Memory B cell (primary cell): ENCODE data around the gene LRP10.
"Not testable (repeated sequence)": the region's sequence is repeated elsewhere in the genome, so short reads cannot be mapped to it uniquely, and the experiment has no call there.

Experiments used
- ATAC-seq: fragments of 150-1000 bp; cut with Tn5 transposase; 2 replicates; pipeline ENCODE4 v1.10.0; 2021; ENCODE audit warnings: low read depth, mild to moderate bottlenecking, moderate library complexity
- DNase-seq, 2 donors: peaks; one replicate each; pipeline ENCODE4 v3.0.0; 2022; ENCODE audit warnings: low spot score in 2 of 2
- H3K27ac Mint-ChIP-seq: one replicate; pipeline ENCODE4 v1.8.0; 2022; ENCODE audit warnings: mild to moderate bottlenecking, moderate library complexity, mixed read lengths
- H3K27me3 Mint-ChIP-seq: one replicate; pipeline ENCODE4 v1.8.0; 2022; ENCODE audit warnings: mixed read lengths
- H3K36me3 Mint-ChIP-seq: one replicate; pipeline ENCODE4 v1.8.0; 2022; ENCODE audit warnings: mild to moderate bottlenecking, mixed read lengths
- H3K4me1 Mint-ChIP-seq: one replicate; pipeline ENCODE4 v1.8.0; 2022; ENCODE audit warnings: mixed read lengths
- H3K4me3 Mint-ChIP-seq: one replicate; pipeline ENCODE4 v1.8.0; 2022; ENCODE audit warnings: mild to moderate bottlenecking, moderate library complexity, mixed read lengths
- H3K9me3 Mint-ChIP-seq: one replicate; pipeline ENCODE4 v1.8.0; 2022; ENCODE audit warnings: mixed read lengths

The LRP10 gene

DNA sequence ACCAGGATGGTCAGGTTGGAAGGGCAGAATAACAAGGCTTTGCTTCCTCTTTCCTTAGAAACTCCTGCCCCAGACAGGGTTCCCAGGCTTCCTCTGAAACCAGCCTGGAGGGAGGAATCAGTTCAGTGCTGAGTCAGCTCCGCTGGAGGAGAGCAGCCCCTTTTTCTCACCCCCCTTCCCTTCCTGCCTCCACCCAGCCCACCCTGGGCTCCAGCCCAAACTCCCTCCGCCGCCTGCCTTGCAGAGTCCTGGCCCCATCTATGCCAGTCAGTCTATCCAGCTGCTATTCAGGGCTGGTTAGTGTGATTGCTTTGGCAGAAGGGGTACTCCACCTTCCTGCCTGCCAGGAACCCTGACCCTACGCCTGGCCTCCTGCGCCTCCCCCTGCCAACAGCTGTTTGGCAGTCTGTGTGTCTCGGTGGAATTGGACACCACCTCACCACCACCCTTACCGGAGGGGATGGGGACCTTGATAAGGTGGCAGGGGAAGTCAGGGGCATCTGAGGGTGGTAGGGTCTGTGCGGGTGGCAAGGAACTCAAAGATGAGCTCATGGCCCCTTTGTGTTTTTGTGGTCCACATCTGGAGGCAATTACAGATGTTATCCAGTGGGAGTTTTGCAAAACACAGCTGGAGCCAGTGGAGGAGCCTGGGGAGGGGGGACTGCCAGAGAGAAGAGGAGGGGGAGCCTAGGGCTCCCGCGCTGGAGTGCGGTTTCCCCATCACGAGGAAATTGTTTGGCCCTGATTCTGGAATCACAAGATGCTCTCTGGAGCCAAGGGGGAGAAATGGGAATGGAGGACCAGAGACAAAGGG lies 23.0 kb upstream of the LRP10 start:
- Mint-ChIP-seq H3K4me1 (peaks cover 7% of the 10 kb centered on the region), H3K27me3 (peaks cover 15% of the 10 kb centered on the region), H3K4me3 (no peak overlapping the region), H3K27ac (no peak overlapping the region), H3K9me3 (no peaks in the 10 kb centered on the region), H3K36me3 (no peaks in the 10 kb centered on the region)
- DNase-seq, result no peak
- ATAC-seq, result no peak

GRCh38 chr14:22849212-22849819 lies 22.2 kb upstream of the LRP10 start:
- no peak overlapping the region for H3K27ac Mint-ChIP-seq
- peaks cover 7% of the 10 kb centered on the region for H3K4me1 Mint-ChIP-seq
- H3K4me3 Mint-ChIP-seq, result no peak overlapping the region
- DNase-seq (no peak), ATAC-seq (no peak)
- H3K27me3 Mint-ChIP-seq, result peaks cover 15% of the 10 kb centered on the region
- no peaks in the 10 kb centered on the region for H3K36me3 Mint-ChIP-seq
- no peaks in the 10 kb centered on the region for H3K9me3 Mint-ChIP-seq

DNA sequence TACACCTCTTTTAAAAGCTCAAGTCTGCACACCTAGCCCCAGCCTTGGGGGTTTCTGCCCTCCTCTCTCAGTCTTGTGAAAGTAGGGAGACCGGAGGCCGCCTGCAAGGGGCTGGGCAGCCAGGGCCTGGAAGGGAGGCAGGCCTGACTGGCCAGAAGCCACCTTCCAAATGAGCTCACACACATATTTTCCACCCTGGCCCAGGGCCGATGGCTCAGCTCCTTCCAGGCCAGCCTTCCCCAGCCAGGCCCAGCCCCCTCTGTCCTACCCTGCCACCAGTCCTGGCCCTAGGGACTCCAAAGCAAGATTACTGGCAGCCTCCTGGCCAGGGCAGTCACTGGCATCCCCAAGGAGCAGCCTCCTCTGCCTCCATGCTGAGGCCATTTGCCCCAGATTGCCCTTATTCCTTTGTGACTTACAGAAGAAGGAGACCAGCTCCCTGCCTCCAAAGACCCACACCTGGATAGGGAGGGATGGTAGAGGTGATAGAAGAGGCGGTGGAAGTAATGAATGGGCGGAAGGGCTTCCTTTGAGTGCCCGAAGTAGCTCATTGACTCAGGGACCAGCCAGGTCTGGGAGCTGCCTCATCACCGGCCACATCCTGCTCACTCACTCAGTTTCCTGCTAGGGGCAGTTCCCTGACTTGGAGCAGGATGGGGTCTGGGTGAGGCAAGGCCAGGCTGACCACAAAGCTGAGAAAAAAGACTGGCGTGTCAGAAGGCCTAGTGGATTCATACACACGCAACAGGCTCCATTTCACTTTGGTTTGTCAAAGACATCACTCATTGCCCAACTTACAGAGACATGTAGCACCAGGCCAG lies 20.4 kb upstream of the LRP10 start:
- H3K9me3 Mint-ChIP-seq, result no peaks in the 10 kb centered on the region
- H3K36me3 Mint-ChIP-seq, result no peaks in the 10 kb centered on the region
- ATAC-seq (no peak), DNase-seq (no peak)
- peaks cover 9% of the 10 kb centered on the region for H3K27me3 Mint-ChIP-seq
- H3K4me3 Mint-ChIP-seq, result no peak overlapping the region
- H3K4me1 Mint-ChIP-seq, result peaks cover 7% of the 10 kb centered on the region
- H3K27ac Mint-ChIP-seq, result no peak overlapping the region

- not testable (repeated sequence) for H3K9me3 Mint-ChIP-seq, H3K4me1 Mint-ChIP-seq, DNase-seq, H3K27ac Mint-ChIP-seq, ATAC-seq, H3K27me3 Mint-ChIP-seq, H3K4me3 Mint-ChIP-seq, H3K36me3 Mint-ChIP-seq
Measured at GRCh38 chr14:22852178-22852577, 19.4 kb upstream of the LRP10 start.

DNA sequence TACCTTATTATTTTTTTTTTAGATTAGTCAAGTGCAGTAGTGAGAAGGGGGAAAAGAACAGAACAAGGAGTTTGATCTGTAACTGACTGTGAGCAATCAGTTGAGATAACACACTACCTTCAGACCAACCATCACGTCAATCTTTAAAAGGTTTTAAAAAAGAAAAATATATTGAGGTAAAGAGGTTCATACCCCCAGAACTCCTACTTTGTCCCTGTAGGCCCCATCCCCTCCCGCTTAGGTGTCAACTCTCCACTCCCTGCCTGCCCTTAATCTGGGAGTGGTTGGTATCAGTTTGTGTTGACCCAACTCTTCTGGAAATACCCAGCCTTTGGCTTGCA lies 19.0 kb upstream of the LRP10 start:
- Mint-ChIP-seq H3K9me3 (no peaks in the 10 kb centered on the region), H3K36me3 (peaks cover 2% of the 10 kb centered on the region), H3K27ac (peak overlapping the region; percentile 56), H3K4me3 (no peak overlapping the region), H3K4me1 (peaks cover 7% of the 10 kb centered on the region), H3K27me3 (peaks cover 2% of the 10 kb centered on the region)
- ATAC-seq, result no peak
- DNase-seq, result no peak

GRCh38 chr14:22852940-22853767 lies 18.4 kb upstream of the LRP10 start:
- Mint-ChIP-seq H3K36me3 (peaks cover 2% of the 10 kb centered on the region), H3K4me3 (peak overlapping the region; percentile 85), H3K9me3 (no peaks in the 10 kb centered on the region), H3K27me3 (peaks cover 2% of the 10 kb centered on the region), H3K27ac (peak overlapping the region; percentile 56), H3K4me1 (peaks cover 7% of the 10 kb centered on the region)
- ATAC-seq (peak; percentile 93), DNase-seq (peak; percentile 98 to 100)

DNA sequence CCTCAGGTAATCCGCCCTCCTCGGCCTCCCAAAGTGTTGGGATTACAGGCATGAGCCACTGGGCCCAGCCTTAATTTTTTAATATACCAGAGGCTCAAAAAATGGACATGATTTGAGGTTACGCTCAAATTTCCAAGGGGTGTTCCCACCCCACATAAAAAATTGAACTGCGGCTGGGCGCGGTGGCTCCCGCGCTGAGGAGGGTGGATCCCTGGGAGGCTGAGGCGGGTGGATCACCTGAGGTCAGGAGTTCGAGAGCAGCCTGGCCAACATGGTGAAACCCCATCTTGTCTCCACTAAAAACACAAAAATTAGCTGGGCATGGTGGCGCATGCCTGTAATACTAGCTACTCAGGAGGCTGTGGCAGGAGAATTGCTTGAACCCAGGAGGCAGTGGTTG lies 17.2 kb upstream of the LRP10 start:
- not testable (repeated sequence) for H3K4me1 Mint-ChIP-seq, H3K36me3 Mint-ChIP-seq, H3K4me3 Mint-ChIP-seq, H3K9me3 Mint-ChIP-seq, H3K27me3 Mint-ChIP-seq, H3K27ac Mint-ChIP-seq, DNase-seq, ATAC-seq

GRCh38 chr14:22854963-22855724 lies 16.4 kb upstream of the LRP10 start:
- Mint-ChIP-seq H3K27ac (no peak overlapping the region), H3K9me3 (no peaks in the 10 kb centered on the region), H3K4me1 (peaks cover 7% of the 10 kb centered on the region), H3K27me3 (peaks cover 2% of the 10 kb centered on the region), H3K4me3 (no peak overlapping the region), H3K36me3 (peaks cover 2% of the 10 kb centered on the region)
- no peak for ATAC-seq
- no peak for DNase-seq

- no peak overlapping the region for H3K27ac Mint-ChIP-seq
- H3K27me3 Mint-ChIP-seq, result peaks cover 2% of the 10 kb centered on the region
- no peaks in the 10 kb centered on the region for H3K9me3 Mint-ChIP-seq
- peaks cover 7% of the 10 kb centered on the region for H3K4me1 Mint-ChIP-seq
- DNase-seq, result no peak
- no peak overlapping the region for H3K4me3 Mint-ChIP-seq
- ATAC-seq, result no peak
- H3K36me3 Mint-ChIP-seq, result peaks cover 2% of the 10 kb centered on the region
Measured at GRCh38 chr14:22856428-22856827, 15.1 kb upstream of the LRP10 start.

DNA sequence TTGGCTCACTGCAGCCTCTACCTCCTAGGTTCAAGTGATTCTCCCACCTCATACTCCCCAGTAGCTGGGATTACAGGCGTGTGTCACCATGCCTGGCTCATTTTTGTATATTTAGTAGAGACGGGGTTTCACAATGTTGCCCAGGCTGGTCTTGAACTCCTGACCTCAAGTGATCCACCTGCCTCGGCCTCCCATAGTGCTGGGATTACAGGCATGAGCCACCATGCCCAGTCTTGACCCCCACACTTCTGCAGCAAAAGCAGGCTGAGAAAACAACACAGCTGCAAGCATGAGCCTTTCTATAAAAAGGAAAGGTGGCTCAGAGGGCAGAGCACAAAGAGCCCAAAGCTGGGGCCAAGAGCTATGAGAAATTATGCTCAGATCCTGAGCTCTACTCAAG lies 11.2 kb upstream of the LRP10 start:
- H3K4me3 Mint-ChIP-seq, ATAC-seq, H3K9me3 Mint-ChIP-seq, H3K27me3 Mint-ChIP-seq, H3K4me1 Mint-ChIP-seq, H3K27ac Mint-ChIP-seq, DNase-seq, H3K36me3 Mint-ChIP-seq: not testable (repeated sequence)

- Mint-ChIP-seq H3K4me3 (no peak overlapping the region), H3K27me3 (no peaks in the 10 kb centered on the region), H3K9me3 (no peaks in the 10 kb centered on the region), H3K27ac (no peak overlapping the region), H3K36me3 (no peaks in the 10 kb centered on the region), H3K4me1 (peaks cover 2% of the 10 kb centered on the region)
- no peak for ATAC-seq
- DNase-seq, result no peak
Measured at GRCh38 chr14:22861651-22862050, 9.9 kb upstream of the LRP10 start.

DNA sequence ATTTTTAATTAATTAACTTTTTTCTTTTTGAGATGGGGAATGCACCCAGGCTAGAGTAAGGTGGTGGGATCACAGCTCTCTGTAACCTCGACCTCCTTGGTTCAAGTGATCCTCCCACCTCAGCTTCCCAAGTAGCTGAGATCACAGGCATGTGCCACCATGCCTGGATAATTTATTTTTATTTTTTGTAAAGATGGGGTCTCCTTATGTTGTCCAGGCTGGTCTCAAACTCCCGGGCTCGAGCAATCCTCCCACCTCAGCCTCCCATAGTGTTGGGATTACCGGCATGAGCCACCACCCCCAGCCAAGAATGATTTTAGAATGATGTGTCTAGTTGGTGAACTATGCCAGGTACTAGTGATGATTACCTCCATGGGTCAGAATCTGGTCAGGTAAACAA lies 6.6 kb upstream of the LRP10 start:
- no peaks in the 10 kb centered on the region for H3K36me3 Mint-ChIP-seq
- H3K27ac Mint-ChIP-seq, result no peak overlapping the region
- H3K9me3 Mint-ChIP-seq, result no peaks in the 10 kb centered on the region
- peaks cover 2% of the 10 kb centered on the region for H3K4me1 Mint-ChIP-seq
- H3K27me3 Mint-ChIP-seq, result no peaks in the 10 kb centered on the region
- H3K4me3 Mint-ChIP-seq, result no peak overlapping the region
- DNase-seq (no peak), ATAC-seq (no peak)
